Hepatic stellate cell (primary cell): Measurements from ENCODE around the gene AURKA.
A peak's percentile ranks its signal among the peaks of the same experiment; 100 is the strongest.

Source experiments
- DNase-seq: peaks from one replicate; pipeline ENCODE4 v3.0.0; 2011; ENCODE audit warnings: low spot score

Gene AURKA

DNA sequence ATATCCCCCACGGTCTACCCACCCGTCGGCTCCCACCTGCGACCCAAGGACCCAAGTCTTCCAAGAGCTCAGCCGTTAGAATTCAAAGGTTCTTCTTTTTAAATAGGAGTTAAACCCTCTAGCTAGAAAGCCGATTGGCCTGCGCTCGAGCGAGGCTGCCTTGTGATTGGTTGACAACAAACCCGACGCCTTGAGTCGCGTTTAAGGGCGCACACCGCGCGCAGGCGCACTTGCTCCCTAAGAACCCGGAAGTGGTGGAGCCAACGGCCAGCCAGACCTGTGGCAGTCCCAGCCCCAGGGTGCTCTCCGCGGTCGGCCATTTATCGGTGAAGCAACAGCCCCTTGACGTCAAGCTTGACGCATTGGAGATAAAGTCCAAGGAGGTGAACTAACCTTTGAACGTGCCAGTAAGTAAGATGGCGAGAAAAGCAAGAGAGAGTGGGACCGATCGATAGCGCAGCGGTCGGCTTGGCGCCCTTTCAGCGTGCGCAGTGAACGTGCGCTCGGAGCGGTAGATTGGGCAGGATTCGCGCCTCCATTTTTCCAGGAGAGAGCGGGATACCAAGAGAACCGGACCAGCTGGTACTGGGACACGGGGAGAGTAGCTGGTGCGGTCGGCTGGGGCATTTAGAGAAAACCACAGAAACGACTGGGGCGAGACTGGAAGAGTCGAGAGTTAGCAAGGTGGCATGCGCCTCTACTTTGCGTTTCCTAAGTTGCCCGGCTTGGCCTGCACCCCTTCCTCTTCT, at the start of gene AURKA, which contains the start of gene CSTF1:
TSS of gene AURKA (minus strand) at position 84 of the 749 bp plus-strand sequence. CDS start 4,018 bp downstream, outside the sequence.
TSS of gene CSTF1 (plus strand) at position 514 of the 749 bp plus-strand sequence. CDS start 2,908 bp downstream, outside the sequence.
- peak; percentile 100 for DNase-seq

DNA sequence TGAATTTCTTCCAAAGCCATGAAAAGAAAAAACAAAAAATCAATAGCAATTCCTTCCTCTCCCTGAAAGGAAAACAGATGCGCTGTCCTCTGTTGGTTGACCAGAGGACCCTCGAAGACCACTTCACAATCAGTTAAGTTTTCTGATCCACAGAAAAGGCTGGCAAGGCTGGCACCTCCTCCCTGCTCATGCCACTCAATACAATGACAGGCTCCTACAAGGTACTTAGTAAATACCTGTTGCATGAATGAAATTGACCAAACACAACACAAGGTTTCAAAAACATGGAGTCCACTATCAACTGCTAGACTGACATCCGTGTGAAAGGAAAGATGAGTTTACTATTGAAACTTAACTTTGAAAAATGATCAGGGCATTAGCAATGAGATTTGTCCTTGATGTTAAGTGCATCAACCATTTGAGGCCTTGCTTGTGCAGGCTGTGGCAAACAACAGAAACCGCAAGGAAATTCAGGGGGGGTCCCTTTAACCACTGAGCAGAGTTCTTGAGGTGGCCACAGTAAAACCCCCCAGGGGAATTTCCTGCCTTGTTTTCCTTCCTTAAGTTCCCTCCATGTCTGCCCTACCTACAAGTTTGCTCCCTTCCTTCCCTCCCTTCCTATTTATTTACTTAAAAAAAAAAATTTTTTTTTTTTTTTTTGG, 48.5 kb upstream of the AURKA start:
- no peak for DNase-seq

GRCh38 chr20:56439771-56440291, 47.8 kb upstream of the AURKA start:
- peak; percentile 94 for DNase-seq

DNA sequence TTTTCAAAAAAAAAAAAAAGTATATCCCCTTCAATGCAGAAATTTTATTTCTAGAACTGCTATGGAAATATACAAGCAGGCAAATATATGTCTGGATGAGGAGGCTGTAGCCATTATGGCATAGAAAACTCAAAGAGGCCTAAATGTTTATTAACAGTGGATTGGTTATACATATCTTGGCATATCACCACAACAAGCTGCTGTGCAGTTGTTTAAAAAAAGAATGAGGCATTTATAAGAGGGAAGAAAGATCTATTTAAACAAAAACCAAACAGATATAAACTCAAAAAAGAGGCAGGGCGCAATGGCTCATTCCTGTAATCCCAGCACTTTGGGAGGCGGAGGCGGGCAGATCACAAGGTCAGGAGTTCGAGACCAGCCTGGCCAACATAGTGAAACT, 46.3 kb upstream of the AURKA start:
- DNase-seq: no peak

GRCh38 chr20:56437196-56437960, 45.4 kb upstream of the AURKA start:
- DNase-seq: no peak

DNA sequence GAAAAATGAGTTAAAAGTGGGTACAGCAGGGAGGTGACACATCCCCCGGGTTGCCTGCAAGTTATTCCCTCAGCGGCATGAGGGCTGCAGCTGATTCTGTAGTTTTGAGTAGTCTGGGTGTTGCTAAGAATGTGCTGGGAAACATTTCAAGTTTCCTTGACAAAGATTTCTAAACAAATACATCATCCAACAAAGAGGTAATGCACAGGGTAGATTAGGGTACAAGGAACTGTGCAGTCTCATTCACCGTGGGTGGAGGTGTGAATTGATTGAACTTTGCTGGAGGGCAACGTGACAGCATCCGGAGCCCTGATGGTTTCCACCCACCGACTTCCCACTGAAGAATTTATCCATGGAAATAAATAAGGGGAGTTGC, 41.9 kb upstream of the AURKA start:
- peak; percentile 62 for DNase-seq

GRCh38 chr20:56433221-56433879, 41.3 kb upstream of the AURKA start:
- DNase-seq: peak; percentile 59

- DNase-seq: no peak
Observed at GRCh38 chr20:56431471-56431870, 39.5 kb upstream of the AURKA start.

GRCh38 chr20:56430957-56431356, 38.9 kb upstream of the AURKA start:
- no peak for DNase-seq

- no peak for DNase-seq
Observed at GRCh38 chr20:56430461-56430860, 38.4 kb upstream of the AURKA start.

- no peak for DNase-seq
Observed at GRCh38 chr20:56429941-56430340, 37.9 kb upstream of the AURKA start.

DNA sequence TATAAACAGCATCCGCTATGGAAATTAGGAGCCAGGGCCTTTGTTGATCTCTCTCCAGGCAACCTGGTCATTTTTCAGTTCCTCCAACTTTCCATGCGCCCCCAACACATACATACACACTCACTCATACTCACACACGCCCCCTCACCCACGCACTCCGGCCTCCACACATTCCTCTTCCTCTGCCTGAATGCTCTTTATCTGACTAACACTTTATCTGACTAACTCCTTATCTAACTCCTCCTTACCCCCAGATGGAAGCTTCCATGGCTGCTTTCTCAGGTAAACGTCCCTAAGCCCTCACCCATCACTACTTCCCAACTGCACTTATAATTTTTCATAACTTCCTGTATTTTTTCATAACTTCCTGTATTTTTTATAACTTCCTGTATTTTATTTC, 37.5 kb upstream of the AURKA start:
- peak; percentile 60 for DNase-seq

GRCh38 chr20:56428881-56429280, 36.9 kb upstream of the AURKA start:
- DNase-seq: no peak

DNA sequence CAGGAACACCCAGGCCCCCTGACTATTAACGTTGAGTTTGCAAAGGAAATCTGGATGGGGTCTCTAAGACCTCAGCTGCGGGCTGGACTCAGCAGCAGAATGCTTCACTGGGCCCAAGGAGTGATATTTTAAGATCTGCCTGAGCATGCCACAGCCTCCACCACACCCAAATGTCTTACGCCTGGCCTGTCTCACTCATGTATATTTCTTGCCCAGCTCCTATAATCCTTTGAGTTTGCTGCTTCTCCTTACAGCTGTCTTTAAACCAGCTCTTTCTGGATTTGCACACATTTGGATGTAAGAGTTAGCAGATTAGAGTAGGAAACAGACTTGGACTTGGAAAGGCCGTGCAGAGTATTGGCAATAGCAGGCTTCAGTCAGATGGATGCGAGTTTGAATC, 36.4 kb upstream of the AURKA start:
- DNase-seq: no peak

GRCh38 chr20:56427797-56428196, 35.8 kb upstream of the AURKA start:
- DNase-seq: no peak

DNA sequence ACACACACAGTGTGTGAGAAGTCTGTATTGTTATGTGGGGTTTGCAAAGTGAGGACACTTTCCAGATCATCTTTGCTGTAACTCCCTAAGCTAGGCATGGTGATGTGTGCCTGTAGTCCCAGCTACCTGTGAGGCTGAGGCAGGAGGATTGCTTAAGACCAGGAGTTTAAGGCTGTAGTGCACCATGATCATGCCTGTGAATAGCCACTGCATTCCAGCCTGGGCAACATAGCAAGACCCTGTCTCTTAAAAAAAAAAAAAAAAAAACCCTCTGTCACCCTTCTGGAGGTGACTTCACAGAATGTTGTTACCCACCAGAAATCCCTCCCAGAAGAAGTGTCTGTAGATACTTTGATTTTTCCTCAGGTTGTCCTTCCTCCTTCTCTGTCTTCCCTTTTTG, 34.9 kb upstream of the AURKA start:
- DNase-seq: no peak

DNA sequence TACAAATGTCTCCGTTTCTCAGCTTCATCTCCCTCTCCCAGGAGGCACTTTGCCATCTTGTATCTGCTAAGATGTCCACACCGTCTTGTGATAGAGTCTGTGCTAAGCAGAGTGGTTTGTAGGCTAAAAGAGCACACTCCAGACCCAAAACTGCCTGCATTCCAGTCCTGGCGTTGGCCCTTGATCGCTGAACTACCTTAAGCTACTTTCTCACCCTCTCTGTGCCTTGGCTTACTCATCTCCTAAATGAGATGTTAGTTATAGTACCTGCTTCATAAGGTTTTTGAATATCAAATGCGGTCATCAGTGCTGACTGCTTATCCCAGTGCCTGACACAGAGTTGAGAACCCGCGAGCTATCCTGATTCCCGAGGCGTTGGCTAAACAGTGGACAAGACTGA, 34.0 kb upstream of the AURKA start:
- no peak for DNase-seq

- DNase-seq: no peak
Observed at GRCh38 chr20:56424931-56425330, 32.9 kb upstream of the AURKA start.

DNA sequence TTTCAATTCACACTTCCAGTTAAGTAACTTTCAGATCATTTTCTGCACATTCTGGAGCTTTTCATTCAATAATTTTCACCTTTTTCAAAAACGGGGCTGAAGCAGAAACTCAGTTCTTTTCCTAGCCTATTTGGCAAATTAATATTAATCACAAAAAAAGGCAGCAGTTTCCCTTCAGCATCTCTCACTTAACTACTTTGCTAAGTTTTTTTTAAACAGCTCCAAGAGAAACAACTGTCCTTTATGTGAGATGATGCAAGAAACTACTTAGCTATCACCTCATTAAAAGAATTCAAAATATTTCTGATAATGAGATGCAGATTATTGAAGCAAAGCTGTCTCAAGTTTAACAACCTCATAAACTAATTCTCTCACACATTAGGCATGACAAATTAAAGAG, 31.9 kb upstream of the AURKA start:
- no peak for DNase-seq

- no peak for DNase-seq
Observed at GRCh38 chr20:56423211-56423610, 31.2 kb upstream of the AURKA start.

DNA sequence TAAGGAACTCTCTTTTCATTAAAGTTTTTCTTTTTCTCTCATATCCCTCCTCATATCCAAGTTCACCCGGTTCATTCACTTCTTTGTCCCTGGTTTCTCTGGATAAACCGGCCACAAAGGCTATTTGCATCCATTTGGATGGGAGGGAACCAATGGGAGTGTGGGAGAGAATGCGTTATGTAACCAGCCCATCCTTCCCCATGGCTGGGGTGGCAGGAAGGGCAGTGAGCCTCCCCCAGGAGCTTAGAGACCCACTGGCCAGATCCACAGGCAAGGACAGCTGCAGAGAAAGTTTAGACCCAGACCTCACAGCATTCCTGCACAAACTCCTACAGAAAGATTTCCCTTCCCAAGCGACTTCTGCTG, 30.8 kb upstream of the AURKA start:
- peak; percentile 46 for DNase-seq
